T-helper 17 cell (primary cell): ENCODE measurements around the gene GMPPB. TPM values are rescaled to one million over a fixed set of nuclear protein-coding genes. Genes with fewer than 3 reads are reported as not detected.

Experiments
- ATAC-seq: fragments of 150-1000 bp; cut with Tn5 transposase; 2 replicates; pipeline ENCODE4 v1.10.0; 2021; ENCODE audit warnings: mild to moderate bottlenecking, moderate library complexity
- DNase-seq, 3 donors: peaks; one replicate each; pipeline versions ENCODE4 v3.0.0 to v3.0.0-alpha.2; 2020 to 2021
- H3K9me3 ChIP-seq: one replicate; pipeline ENCODE4 v1.7.0; 2013; ENCODE audit warnings: low read length, mild to moderate bottlenecking; ENCODE audit not compliant: control insufficient read depth, poor library complexity, severe bottlenecking
- H3K27ac Mint-ChIP-seq: one replicate; pipeline ENCODE4 v1.8.0; 2022; ENCODE audit warnings: mild to moderate bottlenecking, moderate library complexity, mixed read lengths
- H3K27me3 Mint-ChIP-seq: one replicate; pipeline ENCODE4 v1.8.0; 2022; ENCODE audit warnings: mixed read lengths
- H3K36me3 Mint-ChIP-seq: one replicate; pipeline ENCODE4 v1.8.0; 2022; ENCODE audit warnings: low read depth, mixed read lengths
- H3K4me1 Mint-ChIP-seq: one replicate; pipeline ENCODE4 v1.8.0; 2022; ENCODE audit warnings: mild to moderate bottlenecking, mixed read lengths
- H3K4me3 Mint-ChIP-seq: one replicate; pipeline ENCODE4 v1.8.0; 2022; ENCODE audit warnings: mild to moderate bottlenecking, moderate library complexity, mixed read lengths
- total RNA-seq, 4 donors: library from RNA in 2 of 4; stranded (reverse) in 2 of 4; gene quantifications; one replicate each; pipeline ENCODE4 v1.2.3 and lab custom pipeline; 2022 to 2026

Gene GMPPB
- total RNA-seq, 2 donors from 2014 or later = 42.9 to 61.9 TPM

DNA sequence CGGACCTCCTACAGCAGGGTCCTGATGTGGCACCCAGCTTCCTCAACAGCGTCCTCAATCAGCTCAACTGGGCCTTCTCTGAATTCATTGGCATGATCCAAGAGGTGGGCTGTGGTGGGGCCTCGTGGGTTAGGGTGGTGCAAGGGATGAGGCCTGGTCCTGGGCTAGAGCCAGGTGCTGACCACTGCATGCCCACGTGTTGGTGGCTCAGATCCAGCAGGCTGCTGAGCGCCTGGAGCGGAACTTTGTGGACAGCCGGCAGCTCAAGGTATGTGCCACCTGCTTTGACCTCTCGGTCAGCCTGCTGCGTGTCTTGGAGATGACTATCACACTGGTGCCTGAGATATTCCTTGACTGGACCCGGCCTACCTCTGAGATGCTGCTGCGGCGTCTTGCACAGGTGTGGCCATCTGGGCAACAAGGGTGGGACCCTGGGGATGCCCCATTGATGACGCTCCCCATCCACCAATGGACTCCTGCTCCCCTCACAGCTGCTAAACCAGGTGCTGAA is 8.1 kb downstream of the GMPPB start:
- Mint-ChIP-seq H3K36me3 (no peaks in the 10 kb centered on the region), H3K4me3 (no peak overlapping the region), H3K4me1 (peaks cover 24% of the 10 kb centered on the region), H3K27me3 (no peaks in the 10 kb centered on the region), H3K27ac (no peak overlapping the region)
- ATAC-seq (no peak), DNase-seq (no peak)
- no peaks in the 10 kb centered on the region for H3K9me3 ChIP-seq

DNA sequence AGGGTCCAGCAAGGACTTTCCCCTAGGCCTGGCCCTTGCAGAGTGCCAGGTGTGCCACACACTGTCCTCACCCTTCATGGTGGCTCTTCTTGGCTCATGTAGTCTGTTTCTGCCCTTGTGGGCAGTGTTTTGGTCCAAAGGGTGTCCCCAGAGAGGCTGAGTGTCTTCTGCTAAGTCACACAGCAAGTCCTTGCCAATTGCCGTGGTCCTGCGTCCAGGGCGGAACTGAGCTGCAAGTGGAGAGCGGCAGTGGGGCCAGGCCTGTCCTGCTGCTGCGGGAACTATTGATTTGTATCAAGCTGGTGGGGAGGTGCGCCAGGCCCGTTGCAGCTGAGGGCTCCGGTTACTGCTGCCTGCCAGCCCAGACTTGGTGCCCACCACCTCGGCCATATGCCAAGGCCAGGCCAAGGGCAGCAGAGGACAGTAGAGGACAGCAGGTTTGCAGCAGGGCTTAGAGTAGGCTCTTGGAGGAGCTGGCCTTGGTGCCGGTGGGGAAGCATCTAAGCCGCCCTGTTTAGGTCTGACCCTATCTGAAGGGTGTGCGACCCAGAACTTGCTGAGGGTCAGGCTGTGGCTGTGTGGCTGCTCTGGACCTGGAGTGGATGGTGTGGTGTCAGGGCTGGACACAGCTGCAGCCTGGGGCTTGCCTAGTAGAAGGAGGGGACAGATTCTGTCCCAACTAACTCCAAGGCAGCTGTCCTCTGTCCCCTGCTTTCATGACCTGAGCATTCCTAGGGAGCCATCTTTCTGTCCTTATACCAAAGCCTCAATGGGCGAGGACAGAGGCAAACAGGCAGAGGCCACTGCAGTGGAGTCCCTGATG is 8.8 kb downstream of the GMPPB start:
- H3K4me3 Mint-ChIP-seq = no peak overlapping the region
- H3K4me1 Mint-ChIP-seq = peaks cover 21% of the 10 kb centered on the region
- no peaks in the 10 kb centered on the region for H3K9me3 ChIP-seq
- H3K27me3 Mint-ChIP-seq = no peaks in the 10 kb centered on the region
- H3K36me3 Mint-ChIP-seq = no peaks in the 10 kb centered on the region
- H3K27ac Mint-ChIP-seq = no peak overlapping the region
- ATAC-seq (no peak), DNase-seq (no peak)

DNA sequence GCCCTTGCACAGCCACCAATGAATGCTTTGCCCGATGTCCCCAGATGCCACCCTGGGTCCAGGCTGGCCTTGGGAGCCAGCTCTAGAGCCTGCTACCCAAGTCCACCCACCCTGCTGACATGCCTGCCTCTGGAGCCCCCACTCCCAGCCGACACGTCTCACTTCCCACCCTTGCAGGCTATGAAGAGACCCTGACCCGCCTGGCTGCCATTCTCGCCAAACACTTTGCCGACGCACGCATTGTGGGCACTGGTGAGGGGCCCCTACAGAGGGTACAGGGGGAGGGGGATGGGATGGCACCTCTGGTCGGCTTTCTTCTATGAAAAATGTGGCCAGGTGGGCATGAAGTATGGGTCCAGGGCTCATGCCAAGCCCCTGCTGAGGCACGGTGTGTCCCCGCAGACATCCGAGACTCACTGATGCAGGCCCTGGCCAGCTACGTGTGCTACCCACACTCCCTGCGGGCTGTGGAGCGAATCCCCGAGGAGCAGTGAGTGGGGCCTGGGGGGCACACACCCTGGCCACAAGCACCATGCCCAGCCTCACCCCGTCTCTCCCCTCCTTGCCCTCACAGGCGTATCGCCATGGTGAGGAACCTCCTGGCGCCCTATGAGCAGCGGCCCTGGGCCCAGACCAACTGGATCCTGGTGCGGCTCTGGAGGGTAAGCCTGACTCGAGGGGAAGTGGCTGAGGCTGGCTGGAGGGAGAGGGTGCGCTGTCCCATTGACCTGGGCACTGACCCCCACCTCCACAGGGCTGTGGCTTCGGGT is 10.2 kb downstream of the GMPPB start:
- DNase-seq = no peak
- no peak for ATAC-seq
- Mint-ChIP-seq H3K27ac (no peak overlapping the region), H3K36me3 (no peaks in the 10 kb centered on the region), H3K27me3 (no peaks in the 10 kb centered on the region), H3K4me3 (no peak overlapping the region), H3K4me1 (peaks cover 11% of the 10 kb centered on the region)
- H3K9me3 ChIP-seq = no peaks in the 10 kb centered on the region

DNA sequence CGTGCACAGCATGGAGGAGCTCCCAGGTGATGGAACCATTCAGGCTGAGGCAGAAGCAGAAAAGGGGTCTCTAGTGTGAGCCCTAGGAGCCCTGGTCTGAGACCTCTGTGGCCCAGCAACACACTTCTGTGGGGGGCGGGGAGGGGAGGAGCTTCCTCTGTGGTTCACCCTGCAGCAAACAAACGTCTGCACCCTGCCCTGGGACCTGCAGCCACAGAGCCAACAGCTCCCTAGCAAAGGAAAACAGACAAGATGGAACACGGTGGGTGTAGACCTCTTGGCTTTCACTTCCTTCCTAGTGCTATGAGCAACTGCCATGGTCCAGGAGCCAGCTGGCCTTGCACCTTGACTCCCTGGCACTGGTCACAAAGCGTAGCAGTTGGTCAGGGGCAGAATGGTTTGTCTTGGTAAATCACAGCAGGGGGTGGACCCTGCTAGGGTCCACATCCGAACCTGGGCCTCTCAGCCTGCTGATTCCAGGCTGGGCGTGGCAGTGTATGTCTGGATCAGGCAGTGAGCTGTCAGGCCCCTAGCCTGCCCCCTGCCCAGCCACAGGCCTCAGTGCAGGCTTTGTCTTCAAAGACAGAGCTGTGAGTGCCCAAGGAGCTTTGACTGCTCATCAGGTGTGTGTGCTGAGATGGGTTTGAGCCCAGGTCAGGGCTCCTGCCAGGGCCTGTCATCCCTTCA is 11.0 kb downstream of the GMPPB start:
- H3K27ac Mint-ChIP-seq = no peak overlapping the region
- DNase-seq = no peak
- no peak for ATAC-seq
- H3K36me3 Mint-ChIP-seq = no peaks in the 10 kb centered on the region
- H3K4me3 Mint-ChIP-seq = no peak overlapping the region
- no peaks in the 10 kb centered on the region for H3K27me3 Mint-ChIP-seq
- peaks cover 11% of the 10 kb centered on the region for H3K4me1 Mint-ChIP-seq
- H3K9me3 ChIP-seq = no peaks in the 10 kb centered on the region

DNA sequence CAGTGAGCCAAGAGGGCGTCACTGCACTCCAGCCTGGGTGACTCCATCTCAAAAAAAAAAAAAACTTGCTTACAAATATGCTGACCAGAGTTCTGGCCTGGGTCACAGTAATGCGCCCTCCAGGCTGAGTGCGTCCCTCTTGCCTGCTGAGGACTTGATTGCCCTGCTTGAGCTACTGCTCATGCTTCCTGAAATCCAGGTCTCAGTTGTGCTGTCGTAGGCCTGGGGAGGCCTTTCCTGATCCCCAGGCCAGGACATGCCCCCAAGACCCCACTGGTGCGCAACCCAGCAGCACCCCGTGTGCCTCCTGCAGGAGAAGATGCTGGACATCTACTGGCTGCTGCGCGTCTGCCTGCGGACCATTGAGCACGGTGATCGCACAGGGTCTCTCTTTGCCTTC is 11.6 kb downstream of the GMPPB start:
- Mint-ChIP-seq H3K4me3 (no peak overlapping the region), H3K4me1 (peaks cover 15% of the 10 kb centered on the region), H3K36me3 (peaks cover under 1% of the 10 kb centered on the region), H3K27me3 (no peaks in the 10 kb centered on the region), H3K27ac (no peak overlapping the region)
- no peak for ATAC-seq
- H3K9me3 ChIP-seq = no peaks in the 10 kb centered on the region
- DNase-seq = no peak

DNA sequence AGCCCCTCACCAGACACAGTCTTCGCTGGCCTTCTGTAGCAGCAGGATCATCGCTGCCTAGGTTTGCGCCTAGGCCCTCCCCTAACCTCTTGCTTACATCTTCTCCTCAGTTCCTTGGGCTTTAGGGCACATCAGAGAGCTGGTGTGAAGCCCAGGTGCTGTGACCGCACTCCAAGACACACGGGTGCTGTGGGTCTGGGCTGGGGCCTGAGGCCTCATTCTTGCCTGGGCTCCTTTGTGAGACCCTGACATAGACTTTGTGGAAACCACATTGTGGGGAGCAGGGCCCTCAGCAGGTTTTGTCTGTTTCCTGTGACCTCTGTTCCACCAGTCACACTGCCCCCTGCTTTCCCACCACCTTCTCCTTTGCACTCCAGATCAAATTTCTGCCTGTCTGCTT is 12.3 kb downstream of the GMPPB start:
- no peak overlapping the region for H3K27ac Mint-ChIP-seq

DNA sequence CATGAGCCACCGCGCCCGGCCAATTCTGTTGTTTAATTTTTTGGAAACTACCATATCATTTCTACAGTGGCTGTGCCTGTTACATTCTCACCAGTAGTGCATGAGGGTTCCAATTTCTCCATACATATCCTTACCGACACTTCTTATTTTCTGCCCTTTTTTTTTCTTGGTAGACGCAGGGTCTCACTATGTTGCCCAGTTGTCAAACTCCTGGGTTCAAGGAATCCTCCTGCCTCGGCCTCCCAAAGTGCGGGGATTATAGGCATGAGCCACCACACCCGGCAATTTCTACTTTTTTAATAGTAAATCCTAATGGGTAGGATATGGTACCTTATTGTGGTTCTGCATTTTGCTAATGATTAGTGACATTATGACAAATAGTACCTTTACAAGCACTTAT is 13.9 kb downstream of the GMPPB start:
- H3K9me3 ChIP-seq = no peaks in the 10 kb centered on the region
- Mint-ChIP-seq H3K27me3 (no peaks in the 10 kb centered on the region), H3K4me3 (no peak overlapping the region), H3K27ac (no peak overlapping the region), H3K4me1 (peaks cover 17% of the 10 kb centered on the region), H3K36me3 (peaks cover 2% of the 10 kb centered on the region)
- DNase-seq = no peak
- no peak for ATAC-seq

More for the DNA sequence above, 12.3 kb downstream of the GMPPB start:
- H3K9me3 ChIP-seq = no peaks in the 10 kb centered on the region
- no peaks in the 10 kb centered on the region for H3K27me3 Mint-ChIP-seq
- DNase-seq (no peak), ATAC-seq (no peak)
- peaks cover 2% of the 10 kb centered on the region for H3K36me3 Mint-ChIP-seq
- peaks cover 17% of the 10 kb centered on the region for H3K4me1 Mint-ChIP-seq
- H3K4me3 Mint-ChIP-seq = no peak overlapping the region

DNA sequence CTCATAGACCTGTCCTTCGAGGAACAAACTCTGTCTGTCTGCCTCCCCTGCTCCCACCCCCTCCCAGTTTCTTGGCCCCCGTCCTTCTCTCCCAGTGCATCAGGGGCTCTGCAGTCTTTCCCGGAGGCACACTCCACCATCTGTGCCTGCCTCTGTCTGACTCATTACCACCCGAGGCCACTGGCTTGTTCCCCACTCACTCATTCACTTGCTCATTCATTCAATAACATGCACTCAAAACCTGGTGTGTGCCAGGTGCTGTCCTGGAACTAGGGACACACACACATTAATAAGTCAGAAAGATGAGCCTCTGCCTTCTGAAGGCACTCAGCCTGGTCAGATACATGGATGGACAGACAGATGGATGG is 16.7 kb downstream of the GMPPB start:
- peaks cover 2% of the 10 kb centered on the region for H3K36me3 Mint-ChIP-seq
- no peak for DNase-seq
- H3K9me3 ChIP-seq = no peaks in the 10 kb centered on the region
- no peak for ATAC-seq
- peak overlapping the region; percentile 65 for H3K27ac Mint-ChIP-seq
- no peak overlapping the region for H3K4me3 Mint-ChIP-seq
- H3K27me3 Mint-ChIP-seq = no peaks in the 10 kb centered on the region
- H3K4me1 Mint-ChIP-seq = peaks cover 19% of the 10 kb centered on the region

DNA sequence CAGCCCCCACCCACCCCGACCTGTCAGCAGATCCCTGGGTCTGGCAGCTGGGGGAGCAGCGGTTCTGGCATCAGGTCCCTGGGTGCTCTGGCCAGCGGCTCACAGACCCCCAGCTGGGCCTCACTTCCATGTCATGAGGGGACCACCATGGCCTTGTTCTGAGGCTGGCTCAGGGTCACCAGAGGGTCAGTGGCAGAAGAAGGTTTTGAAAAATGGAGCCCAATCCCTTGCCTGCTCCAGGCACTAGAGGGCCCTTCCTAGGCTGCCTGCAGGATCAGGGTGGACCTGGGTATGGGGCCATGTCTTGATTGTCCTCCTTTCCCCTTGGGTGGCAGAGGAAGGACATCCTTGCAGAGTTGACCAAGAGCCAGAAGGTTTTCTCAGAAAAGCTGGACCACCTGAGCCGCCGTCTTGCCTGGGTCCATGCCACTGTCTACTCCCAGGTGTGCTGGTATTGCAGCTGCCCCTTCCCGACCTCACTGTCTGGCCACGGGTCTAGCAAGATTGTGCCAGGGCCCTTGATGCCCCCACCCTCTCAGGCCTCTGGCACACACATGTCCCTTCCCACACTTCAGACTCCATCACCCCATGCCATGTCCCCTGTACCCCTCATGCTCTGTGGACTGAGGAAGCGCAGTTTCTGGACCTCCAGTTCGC is 17.2 kb downstream of the GMPPB start:
- H3K36me3 Mint-ChIP-seq = peaks cover 2% of the 10 kb centered on the region
- ATAC-seq (no peak), DNase-seq (no peak)
- no peak overlapping the region for H3K27ac Mint-ChIP-seq
- H3K9me3 ChIP-seq = no peaks in the 10 kb centered on the region
- H3K4me3 Mint-ChIP-seq = no peak overlapping the region
- peaks cover 16% of the 10 kb centered on the region for H3K4me1 Mint-ChIP-seq
- H3K27me3 Mint-ChIP-seq = no peaks in the 10 kb centered on the region

DNA sequence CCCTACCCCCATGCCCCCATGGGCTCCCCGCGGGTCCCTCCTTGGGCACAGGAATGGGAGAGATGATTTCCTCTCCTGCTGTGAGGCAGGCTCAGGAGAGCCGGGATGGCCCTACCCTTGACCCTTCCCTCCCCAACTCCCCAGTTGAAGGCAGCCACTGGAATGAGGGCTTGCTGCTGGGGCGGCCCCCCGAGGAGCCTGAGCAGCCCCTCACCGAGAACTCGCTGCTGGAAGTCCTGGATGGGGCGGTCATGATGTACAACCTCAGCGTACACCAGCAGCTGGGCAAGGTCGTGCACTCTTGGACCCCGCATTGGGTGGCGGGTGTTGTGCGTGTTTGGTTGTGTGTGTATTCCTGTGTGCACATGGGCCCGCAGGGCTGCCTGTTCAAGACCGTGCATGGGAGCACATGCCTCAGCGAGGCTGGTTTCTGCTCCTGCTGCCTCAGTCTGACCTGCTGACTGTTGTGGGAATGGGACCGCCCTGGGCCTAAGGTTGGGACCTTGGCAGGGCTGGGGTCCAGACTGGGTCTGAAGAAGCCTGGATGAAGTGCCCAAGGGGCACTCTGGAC is 18.3 kb downstream of the GMPPB start:
- Mint-ChIP-seq H3K36me3 (peaks cover 2% of the 10 kb centered on the region), H3K4me1 (peaks cover 14% of the 10 kb centered on the region), H3K4me3 (no peak overlapping the region), H3K27me3 (no peaks in the 10 kb centered on the region), H3K27ac (no peak overlapping the region)
- ATAC-seq (no peak), DNase-seq (no peak)
- H3K9me3 ChIP-seq = no peaks in the 10 kb centered on the region

DNA sequence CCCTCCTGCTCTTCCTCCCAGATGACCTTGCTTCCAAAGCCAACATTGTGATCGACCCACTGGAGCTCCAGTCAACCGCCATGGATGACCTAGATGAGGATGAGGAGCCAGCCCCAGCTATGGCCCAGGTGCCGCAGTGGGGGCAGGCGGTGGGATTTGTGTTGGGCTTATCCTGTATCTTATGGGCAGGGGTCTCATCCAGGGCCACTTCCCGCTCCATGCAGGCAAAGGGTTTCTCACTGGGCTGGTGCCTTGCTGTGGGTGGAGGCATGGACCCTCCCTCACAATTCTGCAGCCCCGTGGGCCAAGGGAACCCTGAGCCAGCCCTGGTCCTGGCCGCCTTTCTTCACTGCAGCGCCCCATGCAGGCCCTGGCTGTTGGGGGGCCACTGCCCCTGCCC is 19.1 kb downstream of the GMPPB start:
- DNase-seq = no peak
- Mint-ChIP-seq H3K4me1 (peaks cover 14% of the 10 kb centered on the region), H3K4me3 (no peak overlapping the region), H3K27ac (no peak overlapping the region), H3K27me3 (no peaks in the 10 kb centered on the region), H3K36me3 (peaks cover 2% of the 10 kb centered on the region)
- no peaks in the 10 kb centered on the region for H3K9me3 ChIP-seq
- ATAC-seq = no peak

DNA sequence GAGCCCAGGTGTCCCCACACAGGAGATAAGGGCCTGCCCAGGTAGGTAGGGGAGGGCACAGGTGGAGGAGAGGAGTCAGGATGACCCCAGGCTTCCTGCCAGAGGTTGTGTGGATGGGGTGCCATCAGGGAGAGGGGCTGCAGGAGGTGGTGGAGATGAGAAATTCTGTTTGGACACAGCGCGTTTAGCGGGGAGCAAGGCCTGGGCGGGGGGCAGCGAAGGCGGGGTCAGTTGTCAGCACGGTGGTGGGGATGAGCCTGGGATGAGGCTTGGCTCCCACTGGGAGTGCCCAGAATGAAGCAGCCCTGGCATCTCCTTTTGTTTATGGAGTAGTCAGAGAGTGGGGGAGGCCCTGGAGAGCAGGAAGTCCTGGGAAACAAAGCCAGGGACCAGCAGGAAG is 19.8 kb downstream of the GMPPB start:
- Mint-ChIP-seq H3K4me1 (peaks cover 14% of the 10 kb centered on the region), H3K27ac (peak overlapping the region; percentile 59)
- ATAC-seq = no peak

More for the DNA sequence above, 19.8 kb downstream of the GMPPB start:
- Mint-ChIP-seq H3K27me3 (no peaks in the 10 kb centered on the region), H3K36me3 (peaks cover 2% of the 10 kb centered on the region), H3K4me3 (no peak overlapping the region)
- no peak for DNase-seq
- H3K9me3 ChIP-seq = no peaks in the 10 kb centered on the region
